Measurements from ENCODE around the gene SIVA1. TPM values are rescaled to one million over a fixed set of nuclear protein-coding genes. Genes with fewer than 3 reads are reported as not detected.

SIVA1 gene
- total RNA-seq, 1 experiment from 2014 or later: 105 TPM

DNA sequence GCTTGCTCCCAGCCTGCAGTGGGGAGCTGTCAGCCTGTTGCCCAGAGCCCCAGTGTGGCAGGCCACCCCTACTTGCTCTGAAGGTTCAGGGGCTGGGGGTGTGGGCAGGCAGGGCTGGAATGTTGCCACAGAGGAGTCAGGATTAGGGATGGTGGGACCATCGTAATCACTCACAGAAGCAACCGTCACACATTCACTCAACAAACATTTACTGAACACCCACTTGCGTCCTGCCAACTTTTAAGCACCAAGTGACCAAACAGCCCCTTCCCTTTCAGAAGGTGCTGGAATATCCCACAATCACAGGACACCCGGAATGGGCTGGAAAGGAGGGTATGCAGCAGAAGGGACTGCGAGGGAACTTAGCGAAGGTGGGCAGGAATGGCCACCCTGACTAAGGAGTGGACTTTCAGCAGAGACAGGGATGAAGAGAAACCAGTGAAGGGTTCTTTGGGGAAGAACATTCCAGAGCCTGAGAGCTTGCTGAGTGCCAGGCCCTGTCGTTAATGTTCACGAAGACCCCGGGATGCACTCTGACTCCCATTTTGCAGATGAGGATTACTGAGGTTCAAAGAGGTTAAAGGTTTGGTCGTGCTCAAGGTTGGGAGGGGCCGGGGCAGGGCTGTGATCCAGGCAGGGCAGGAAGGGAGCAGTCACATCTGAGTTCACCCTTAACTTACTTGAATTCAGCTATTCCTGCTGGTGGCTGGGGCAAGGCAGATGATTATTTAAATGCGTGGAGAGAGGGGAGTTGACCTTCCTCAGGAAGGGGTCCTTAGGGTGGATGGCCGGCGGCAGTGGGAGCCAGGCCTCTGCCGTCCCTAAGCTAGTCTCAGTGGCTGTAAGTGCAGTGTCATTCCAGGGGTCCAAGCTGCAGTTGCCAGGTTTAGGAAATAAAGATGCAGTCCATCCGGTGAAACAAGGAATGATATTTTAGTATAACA is 45.6 kb downstream of the SIVA1 start:
- no TSS peak for BruUV-seq (replicated peaks)
- Histone ChIP-seq H3K36me3 (ENCODE audit: control insufficient read depth, insufficient read depth, low read length) (no peaks in the 10 kb centered on the region), H3K4me1 (peaks cover 51% of the 10 kb centered on the region), H3K27me3 (replicated peaks; ENCODE audit: control insufficient read depth, insufficient read depth, low read length) (no peaks in the 10 kb centered on the region), H3K9me3 (no peaks in the 10 kb centered on the region), H3K4me3 (ENCODE audit: low read depth, low read length) (no peak overlapping the region)
- no peaks in the 10 kb centered on the region for H3K27me3 Mint-ChIP-seq (ENCODE audit: insufficient read depth, unreplicated experiment)
- H3K36me3 Mint-ChIP-seq (ENCODE audit: insufficient read depth, unreplicated experiment): peaks cover 8% of the 10 kb centered on the region
- H3K4me3 Mint-ChIP-seq (ENCODE audit: unreplicated experiment): no peak overlapping the region
- H3K27ac Mint-ChIP-seq (ENCODE audit: unreplicated experiment): peak overlapping the region; percentile 46
- H3K9me3 Mint-ChIP-seq (ENCODE audit: unreplicated experiment): no peaks in the 10 kb centered on the region
- TF ChIP-seq, protein P1, sequence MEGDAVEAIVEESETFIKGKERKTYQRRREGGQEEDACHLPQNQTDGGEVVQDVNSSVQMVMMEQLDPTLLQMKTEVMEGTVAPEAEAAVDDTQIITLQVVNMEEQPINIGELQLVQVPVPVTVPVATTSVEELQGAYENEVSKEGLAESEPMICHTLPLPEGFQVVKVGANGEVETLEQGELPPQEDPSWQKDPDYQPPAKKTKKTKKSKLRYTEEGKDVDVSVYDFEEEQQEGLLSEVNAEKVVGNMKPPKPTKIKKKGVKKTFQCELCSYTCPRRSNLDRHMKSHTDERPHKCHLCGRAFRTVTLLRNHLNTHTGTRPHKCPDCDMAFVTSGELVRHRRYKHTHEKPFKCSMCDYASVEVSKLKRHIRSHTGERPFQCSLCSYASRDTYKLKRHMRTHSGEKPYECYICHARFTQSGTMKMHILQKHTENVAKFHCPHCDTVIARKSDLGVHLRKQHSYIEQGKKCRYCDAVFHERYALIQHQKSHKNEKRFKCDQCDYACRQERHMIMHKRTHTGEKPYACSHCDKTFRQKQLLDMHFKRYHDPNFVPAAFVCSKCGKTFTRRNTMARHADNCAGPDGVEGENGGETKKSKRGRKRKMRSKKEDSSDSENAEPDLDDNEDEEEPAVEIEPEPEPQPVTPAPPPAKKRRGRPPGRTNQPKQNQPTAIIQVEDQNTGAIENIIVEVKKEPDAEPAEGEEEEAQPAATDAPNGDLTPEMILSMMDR (IDR thresholded peaks at IDR 0.05; ENCODE audit: insufficient read depth in 1 of 2, low read depth in 1 of 2, low read length in 1 of 2, severe bottlenecking in 1 of 2, unreplicated experiment in 1 of 2): no peak
- no peak for DNase-seq
- H3K4me1 Mint-ChIP-seq (ENCODE audit: low read depth, unreplicated experiment): no peaks in the 10 kb centered on the region
- ChIA-PET POLR2A (no interaction called here), CTCF (interaction anchor here (1.0 kb wide), 1 partner anchor 28 kb away, joined by 3 read pairs; no protein-coding TSS in a partner anchor)
- intact Hi-C loops (cut with micrococcal nuclease; ENCODE audit: unreplicated experiment): no loop called here

- Mint-ChIP-seq H3K4me3 (ENCODE audit: unreplicated experiment) (peak overlapping the region; percentile 80), H3K9me3 (ENCODE audit: unreplicated experiment) (no peaks in the 10 kb centered on the region), H3K36me3 (ENCODE audit: insufficient read depth, unreplicated experiment) (peaks cover 8% of the 10 kb centered on the region), H3K4me1 (ENCODE audit: low read depth, unreplicated experiment) (no peaks in the 10 kb centered on the region), H3K27ac (ENCODE audit: unreplicated experiment) (peak overlapping the region; percentile 46), H3K27me3 (ENCODE audit: insufficient read depth, unreplicated experiment) (no peaks in the 10 kb centered on the region)
- Histone ChIP-seq H3K4me3 (ENCODE audit: low read depth, low read length) (no peak overlapping the region; the same call in 1 of the 2 replicates), H3K27me3 (replicated peaks; ENCODE audit: control insufficient read depth, insufficient read depth, low read length) (no peaks in the 10 kb centered on the region), H3K36me3 (ENCODE audit: control insufficient read depth, insufficient read depth, low read length) (no peaks in the 10 kb centered on the region), H3K9me3 (no peaks in the 10 kb centered on the region), H3K4me1 (peaks cover 44% of the 10 kb centered on the region)
- TF ChIP-seq, protein P1 (IDR thresholded peaks at IDR 0.05; ENCODE audit: insufficient read depth in 1 of 2, low read depth in 1 of 2, low read length in 1 of 2, severe bottlenecking in 1 of 2, unreplicated experiment in 1 of 2): no peak
- ChIA-PET CTCF (no interaction called here), POLR2A (no interaction called here)
- BruUV-seq (replicated peaks): TSS peak; percentile 29
- no peak for DNase-seq
- intact Hi-C loops (cut with micrococcal nuclease; ENCODE audit: unreplicated experiment): no loop called here
Observed at GRCh38 chr14:104799244-104800014, 46.5 kb downstream of the SIVA1 start.
